Heart right ventricle (tissue), 16 donors: ENCODE data around the gene CAPN9. TPM values are rescaled to one million over a fixed set of nuclear protein-coding genes. Genes with fewer than 3 reads are reported as not detected.
A peak's percentile ranks its signal among the peaks of the same experiment; 100 is the strongest.

Experiments used
- ATAC-seq, 8 donors: fragments of 200-7000 bp; cut with Tn5 transposase; one replicate each; pipeline ENCODE4 v1.9.1; 2020; ENCODE audit warnings: mild to moderate bottlenecking in 8 of 8, moderate library complexity in 8 of 8, moderate number of reproducible peaks in 1 of 8
- DNase-seq, 2 donors: peaks; one replicate each; pipeline ENCODE4 v3.0.0-alpha.2; 2020
- H3K27ac ChIP-seq, 10 donors: fragments of 200-600 bp; sonication (generic) in 2 of 10; one replicate each; pipeline versions ENCODE4 v1.5.0 to v1.8.0; 2020 to 2022; ENCODE audit warnings: mild to moderate bottlenecking in 3 of 10
- H3K27me3 ChIP-seq, 7 donors: fragments of 200-600 bp; one replicate each; pipeline ENCODE4 v1.8.0; 2021 to 2022; ENCODE audit warnings: mild to moderate bottlenecking in 2 of 7
- H3K36me3 ChIP-seq, 9 donors: fragments of 200-600 bp; sonication (generic) in 1 of 9; one replicate each; pipeline versions ENCODE4 v1.5.0 to v1.8.0; 2020 to 2022; ENCODE audit warnings: mild to moderate bottlenecking in 2 of 9
- H3K4me1 ChIP-seq, 9 donors: fragments of 200-600 bp; sonication (generic) in 1 of 9; one replicate each; pipeline versions ENCODE4 v1.5.0 to v1.8.0; 2020 to 2022; ENCODE audit warnings: mild to moderate bottlenecking in 4 of 9
- H3K4me3 ChIP-seq, 10 donors: fragments of 200-600 bp; sonication (generic) in 2 of 10; one replicate each; pipeline versions ENCODE4 v1.5.0 to v1.8.0; 2020 to 2022; ENCODE audit warnings: mild to moderate bottlenecking in 7 of 10, moderate library complexity in 2 of 10
- H3K9me3 ChIP-seq, 11 donors: fragments of 200-600 bp in 10 of 11; sonication (generic) in 2 of 11; one replicate each; pipeline versions ENCODE4 v1.5.0 to v1.8.0; 2013 to 2022; ENCODE audit warnings: mild to moderate bottlenecking in 2 of 11, control low read depth in 1 of 11, moderate library complexity in 1 of 11
- CTCF ChIP-seq, 9 donors: fragments of 200-600 bp; sonication (generic) in 2 of 9; IDR thresholded peaks; one replicate each; pipeline versions ENCODE4 v1.5.0 to v1.8.0; 2021 to 2022; ENCODE audit warnings: antibody characterized with exemption in 9 of 9, mild to moderate bottlenecking in 5 of 9, moderate library complexity in 1 of 9
- WGBS, 2 donors: extraction: QIAGEN DNeasy Blood & Tissue Kit; methylation state at CpG; one replicate each; pipeline ENCODE4 v1.1.7; 2013; ENCODE audit warnings: inconsistent platforms in 1 of 2; 5-methylcytosine and 5-hydroxymethylcytosine counted together
- intact Hi-C, 10 donors: fragments of 100-400 bp; cut with DNase I; formaldehyde crosslinking; loops; one replicate each; pipeline versions ENCODE4 v1.11.1 to v1.14.2; 2022
- polyA plus RNA-seq, 2 donors: library from polyadenylated mRNA; stranded (reverse); fragments of 200-250 nt; gene quantifications; one replicate each; pipeline ENCODE4 v1.2.3, GENCODE V29; 2013
- total RNA-seq, 10 donors: library from RNA; stranded (reverse); fragmentation: NEBNext Ultra II Directional in 3 of 10; extraction: Animal tissue kit (Norgen Biotek cat#: 25700) in 3 of 10; gene quantifications; one replicate each; pipeline versions ENCODE4 v1.2.1 to v1.2.4, GENCODE V29; 2021 to 2023
- donor health status: Arrhythmogenic right ventricular cardiomyopathy.
- donor health status: ischemic (EF 13 %, LVEDD 7.1; RV severe dilation, severe dysfunction).
- donor health status: healthy with polysubstance abuse.
- donor health status: DM: no; HTN: yes; CAD: no.
- donor health status: DM: no; HTN: no; CAD: no.
- donor health status: ischemic (EF 25% LVEDD 6.9; RV normal size, moderate dysfunction).
- donor health status: ischemic (EF 25% LVEDD 5.7; RV mildly dilated, moderate dysfunction).
- donor health status: healthy.
- donor health status: DM: yes; HTN: yes; CAD: no.
- donor health status: Ischemic cardiomyopathy.
- donor health status: ischemic (EF 35%, LVEDD 5.7; RV mildly dilated, moderate dysfunction).
- donor health status: nonischemic (EF 11% LVEDD 7.7; RV severe dilation, severe dysfunction).
- donor health status: DM: yes; HTN: yes; CAD: no.
- donor health status: PGD.
- donor health status: ischemic (EF 29% LVEDD 5.4; RV normal size, mild dysfunction).
- donor health status: nonischemic (EF 23%, LVEDD 6.1; RV moderate dilation, normal function).

The CAPN9 gene
- total and polyA plus RNA-seq, 12 donors: 0.22 to 0.25 (median 0.24) TPM; not detected in 9

- WGBS, 2 donors: 93 to 96% methylated on average over 2 of the region's 2 CpGs
- H3K36me3 ChIP-seq: no peaks in the 10 kb centered on the region
- no peak for TF ChIP-seq CTCF (IDR thresholded peaks at IDR 0.05)
- H3K4me1 ChIP-seq: peaks cover 0 to 42% (median 16%) of the 10 kb centered on the region in 9 donors
- intact Hi-C loops: loop anchor here in 3 of 10 donors (5.0 to 10.0 kb wide), 2 partner anchors 52 to 55 kb away; partner anchors contain the start of gene C1orf198 (in 3 of the 3)
- H3K27ac ChIP-seq: no peak overlapping the region
- H3K4me3 ChIP-seq: no peak overlapping the region
- H3K9me3 ChIP-seq: peaks cover 0 to 20% (median 13%) of the 10 kb centered on the region in 11 donors
- H3K27me3 ChIP-seq: no peaks in the 10 kb centered on the region
- ATAC-seq: no peak
- no peak for DNase-seq
Observed at GRCh38 chr1:230812568-230812967, 65.4 kb downstream of the CAPN9 start.

GRCh38 chr1:230814949-230815692 lies 67.9 kb downstream of the CAPN9 start:
- Histone ChIP-seq H3K36me3 (no peaks in the 10 kb centered on the region), H3K27me3 (no peaks in the 10 kb centered on the region), H3K4me3 (no peak overlapping the region), H3K27ac (peak overlapping the region in 4 of 10 donors; percentile 6 to 16 (median 9)), H3K9me3 (peaks cover 0 to 20% (median 13%) of the 10 kb centered on the region in 11 donors), H3K4me1 (peaks cover 0 to 24% (median 7%) of the 10 kb centered on the region in 9 donors)
- peak in 6 of 8 donors; percentile 67 to 95 (median 86) for ATAC-seq
- TF ChIP-seq CTCF (IDR thresholded peaks at IDR 0.05): no peak
- 59 to 70% methylated on average over 3 of the region's 3 CpGs for WGBS, 2 donors
- no peak for DNase-seq
- intact Hi-C loops: loop anchor here in 3 of 10 donors (5.0 to 10.0 kb wide), 2 partner anchors 50 to 52 kb away; partner anchors contain the start of gene C1orf198 (in 3 of the 3)

- Histone ChIP-seq H3K9me3 (peaks cover 0 to 20% (median 13%) of the 10 kb centered on the region in 11 donors), H3K27ac (no peak overlapping the region), H3K36me3 (no peaks in the 10 kb centered on the region), H3K4me1 (peaks cover 0 to 32% (median 7%) of the 10 kb centered on the region in 9 donors), H3K27me3 (no peaks in the 10 kb centered on the region), H3K4me3 (no peak overlapping the region)
- no peak for DNase-seq
- ATAC-seq: no peak
- intact Hi-C loops: loop anchor here in 2 of 10 donors (10.0 kb wide), 1 partner anchor 49 kb away; the partner anchor contains the start of gene C1orf198 (in 2 of the 2)
- TF ChIP-seq CTCF (IDR thresholded peaks at IDR 0.05): no peak
Observed at GRCh38 chr1:230816018-230816417, 68.8 kb downstream of the CAPN9 start.

GRCh38 chr1:230818367-230818766 lies 71.2 kb downstream of the CAPN9 start:
- ATAC-seq: no peak
- WGBS, 2 donors: 59 to 66% methylated on average over 1 of the region's 1 CpG
- DNase-seq: no peak
- Histone ChIP-seq H3K36me3 (no peaks in the 10 kb centered on the region), H3K4me3 (no peak overlapping the region), H3K27me3 (no peaks in the 10 kb centered on the region), H3K9me3 (peaks cover 0 to 2% (median 0%) of the 10 kb centered on the region in 11 donors), H3K4me1 (peaks cover 5 to 54% (median 23%) of the 10 kb centered on the region in 9 donors), H3K27ac (no peak overlapping the region)
- TF ChIP-seq CTCF (IDR thresholded peaks at IDR 0.05): no peak
- intact Hi-C loops: loop anchor here in 2 of 10 donors (10.0 kb wide), 1 partner anchor 46 kb away; the partner anchor contains the start of gene C1orf198 (in 2 of the 2)
